GM18505 (cell line): Measurements from ENCODE around the gene TPD52L2.

Source experiments
- ATAC-seq: cut with Tn5 transposase; IDR thresholded peaks from one replicate; pipeline ENCODE4 v1.9.1; 2021; ENCODE audit not compliant: unreplicated experiment
- POLR2A ChIP-seq: IDR thresholded peaks from 4 replicates; pipeline ENCODE4 v1.6.1; 2011; ENCODE audit warnings: borderline replicate concordance; ENCODE audit not compliant: insufficient read depth, insufficient read length; ENCODE audit errors: extremely low read depth

Gene TPD52L2

DNA sequence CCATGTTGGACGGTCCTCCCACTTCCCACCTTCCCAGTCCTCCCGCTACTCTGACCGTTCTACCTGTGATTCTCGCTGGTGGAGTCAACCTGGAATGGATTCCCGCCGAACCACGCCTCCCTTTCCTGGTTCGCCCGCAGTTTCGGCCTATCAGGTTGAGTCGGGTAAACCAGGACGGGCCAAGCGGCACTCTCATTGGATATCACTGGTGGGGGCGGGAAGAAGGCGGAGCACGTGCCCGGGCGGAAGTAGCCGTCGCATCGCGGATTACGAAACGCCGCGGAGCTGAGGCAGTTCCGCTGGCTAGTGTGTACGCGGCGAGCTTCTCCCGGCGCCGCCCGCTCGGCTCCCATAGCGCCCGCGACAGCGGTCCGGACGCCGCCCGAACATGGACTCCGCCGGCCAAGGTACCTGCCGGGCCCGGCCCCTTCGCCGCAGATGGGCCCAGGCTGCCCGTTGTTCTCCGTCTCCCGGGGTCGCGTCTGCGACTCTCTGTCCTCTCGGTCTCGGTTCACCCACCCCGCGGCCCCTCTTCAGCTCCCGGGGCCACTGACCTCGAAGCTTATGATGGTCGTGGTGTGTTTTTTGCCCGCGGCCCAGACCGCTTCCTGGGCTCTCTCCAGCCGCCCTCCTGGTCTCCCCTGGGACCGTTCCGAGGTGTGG lies at the start of gene TPD52L2:
Gene TPD52L2, plus strand, starts transcription at position 293 of the 663 bp plus-strand sequence. Its CDS starts 96 bp downstream, at position 389.
- peak; percentile 67 for ATAC-seq
- peak; percentile 94 for TF ChIP-seq POLR2A

DNA sequence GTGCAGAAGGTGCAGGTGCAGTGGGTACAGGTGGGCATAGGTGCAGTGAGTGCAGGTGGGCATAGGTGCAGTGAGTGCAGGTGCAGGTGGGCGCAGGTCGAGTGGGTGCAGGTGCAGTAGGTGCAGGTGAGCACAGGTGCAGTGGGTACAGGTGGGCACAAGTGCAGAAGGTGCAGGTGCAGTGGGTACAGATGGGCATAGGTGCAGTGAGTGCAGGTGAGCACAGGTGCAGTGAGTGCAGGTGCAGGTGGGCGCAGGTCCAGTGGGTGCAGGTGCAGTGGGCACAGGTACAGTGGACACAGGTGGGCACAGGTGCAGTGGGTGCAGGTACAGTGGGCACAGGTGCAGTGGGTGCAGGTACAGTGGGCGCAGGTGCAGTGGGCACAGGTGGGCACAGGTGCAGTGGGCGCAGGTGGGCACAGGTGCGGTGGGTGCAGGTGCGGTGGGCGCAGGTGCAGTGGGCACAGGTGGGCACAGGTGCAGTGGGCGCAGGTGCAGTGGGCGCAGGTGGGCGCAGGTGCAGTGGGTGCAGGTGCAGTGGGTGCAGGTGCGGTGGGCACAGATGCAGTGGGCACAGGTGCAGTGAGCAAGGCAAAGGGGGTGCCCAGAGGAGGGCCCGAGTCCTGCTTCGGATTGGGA lies 49.3 kb upstream of the TPD52L2 start:
- ATAC-seq = no peak
- no peak for TF ChIP-seq POLR2A

DNA sequence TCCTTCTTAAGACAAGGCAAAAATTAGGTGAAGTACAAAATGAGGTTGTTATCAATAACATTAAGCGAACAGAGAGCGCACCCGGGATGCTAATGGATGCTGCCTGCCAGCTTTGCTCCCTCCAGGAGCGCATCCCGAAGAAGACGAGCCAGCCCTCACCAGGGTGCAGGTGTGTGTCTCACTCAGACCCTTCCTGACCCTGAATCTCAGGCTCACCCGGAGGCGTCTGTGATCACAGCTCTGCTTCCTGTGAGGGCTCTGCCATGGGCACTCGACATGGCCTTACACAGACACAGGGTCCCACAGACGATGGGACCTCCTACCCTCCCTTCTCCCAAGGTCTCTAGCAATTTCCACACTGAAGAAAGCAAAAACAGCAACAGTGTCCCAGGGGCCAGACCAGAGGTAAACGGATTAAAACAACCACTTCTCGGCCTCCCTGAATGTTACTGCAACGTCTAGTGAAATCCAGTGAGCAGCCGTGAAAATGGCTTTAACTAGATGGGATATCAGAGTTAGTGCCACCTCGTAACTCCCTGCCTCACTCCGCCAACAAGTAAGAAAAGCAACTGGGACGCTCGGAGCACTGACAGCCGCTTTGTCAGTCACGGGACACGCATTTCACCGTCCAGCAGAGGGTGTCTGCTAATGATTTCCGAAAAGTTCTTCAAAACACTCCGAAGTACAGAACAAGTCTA lies 45.7 kb upstream of the TPD52L2 start:
- TF ChIP-seq POLR2A = no peak
- no peak for ATAC-seq

DNA sequence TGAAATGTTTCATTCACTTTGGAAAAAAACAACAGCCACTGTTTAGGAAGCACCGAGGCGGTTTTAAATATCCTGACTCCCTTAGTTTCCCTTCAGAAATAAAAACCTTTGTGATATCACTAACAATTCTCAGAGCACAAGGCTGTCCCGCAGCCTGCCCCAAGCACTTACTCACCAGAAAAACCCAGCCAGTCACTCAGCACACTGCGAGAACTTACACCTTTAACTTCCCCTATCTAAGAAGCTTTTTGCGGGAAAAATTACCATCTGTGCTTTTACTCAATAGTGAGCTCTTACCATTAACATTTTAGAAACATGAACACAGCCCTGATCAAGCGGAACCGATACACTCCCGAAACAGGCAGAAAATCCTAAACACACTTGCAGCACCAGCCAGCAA lies 43.3 kb upstream of the TPD52L2 start:
- TF ChIP-seq POLR2A = no peak
- ATAC-seq = no peak

DNA sequence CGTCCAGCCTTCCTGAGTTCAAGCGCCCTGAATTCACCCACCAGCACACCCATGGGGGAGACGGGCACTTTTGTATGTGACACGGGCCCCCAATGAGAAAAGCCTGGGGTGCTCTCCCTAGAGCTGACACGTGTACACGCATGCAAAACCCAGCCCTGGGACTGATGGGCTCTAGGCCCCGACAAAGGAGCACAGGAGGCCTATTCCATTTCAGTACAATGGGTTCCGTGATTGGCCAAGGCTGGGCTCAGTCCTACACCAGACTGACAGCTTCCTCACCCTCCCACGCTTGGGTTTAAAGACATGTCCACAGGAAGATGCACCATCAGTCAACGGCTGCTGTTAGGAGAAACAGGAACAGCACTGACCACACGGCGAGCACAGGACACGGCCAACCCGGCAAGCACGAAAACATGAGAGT lies 42.8 kb upstream of the TPD52L2 start:
- TF ChIP-seq POLR2A = no peak
- ATAC-seq = no peak

DNA sequence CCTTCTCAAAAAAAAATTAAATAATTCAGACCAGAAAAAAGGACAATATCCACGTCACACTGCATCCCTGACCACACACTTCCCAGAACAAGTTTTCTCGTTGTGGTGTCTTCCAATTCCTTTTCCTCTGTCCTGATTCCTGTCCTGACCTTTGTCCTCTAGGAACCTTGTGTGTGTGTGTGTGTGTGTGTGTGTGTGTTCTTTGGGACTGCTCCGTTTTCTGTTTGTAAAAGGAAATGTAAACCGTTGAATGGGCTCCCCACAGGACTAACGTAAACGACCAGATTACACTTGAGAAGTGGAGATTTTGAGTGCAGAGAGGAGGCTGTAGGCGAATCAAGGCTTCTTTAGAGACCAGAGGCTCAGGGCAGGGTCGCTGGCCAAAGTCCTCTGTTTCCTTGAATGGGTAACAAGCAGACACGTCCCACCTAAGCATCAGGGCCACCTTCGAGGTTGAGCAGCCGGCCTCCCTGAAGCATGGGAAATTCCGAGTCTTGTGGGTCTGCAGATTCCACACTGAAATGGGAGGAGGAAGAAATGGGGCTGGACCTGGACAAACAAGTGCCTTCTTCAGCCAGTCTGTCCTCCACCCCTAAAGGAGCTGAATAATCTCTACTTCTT lies 41.3 kb upstream of the TPD52L2 start:
- TF ChIP-seq POLR2A = no peak
- no peak for ATAC-seq

DNA sequence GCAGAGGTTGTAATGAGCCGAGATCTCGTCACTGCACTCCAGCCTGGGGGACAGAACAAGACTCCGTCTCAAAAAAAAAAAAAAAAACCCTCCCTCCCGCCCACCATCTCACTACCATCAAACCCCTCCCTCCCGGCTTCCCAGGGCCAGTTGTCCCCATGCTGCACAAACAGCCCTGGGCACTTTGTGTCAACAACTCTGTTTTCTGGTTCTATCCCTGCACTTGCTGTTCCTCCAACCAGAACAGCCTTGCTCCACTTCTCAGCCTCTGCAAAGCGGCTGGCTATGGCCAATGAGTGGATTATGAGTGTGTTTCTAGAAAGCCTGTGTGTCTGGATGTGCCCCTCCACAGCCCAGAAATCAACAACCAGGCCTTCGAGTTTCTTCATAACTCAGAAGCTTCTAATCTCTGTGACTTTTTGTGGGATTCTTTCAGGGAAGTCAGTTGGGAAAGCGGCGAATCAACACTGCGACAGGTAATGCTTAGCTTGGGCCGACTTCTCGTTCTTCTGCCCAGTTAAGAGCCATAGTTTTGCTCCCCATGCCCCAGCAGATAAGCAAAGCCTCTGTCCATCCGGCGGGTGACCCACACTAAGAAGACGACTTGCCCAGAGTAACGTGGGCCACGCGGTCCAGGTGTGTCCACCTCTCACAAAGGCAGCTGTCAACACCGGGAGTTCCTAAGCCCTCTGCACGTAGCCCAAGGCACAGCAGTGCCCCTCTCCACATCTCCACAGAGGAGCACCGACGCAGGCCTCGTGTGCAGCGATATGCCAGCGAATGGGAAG lies 39.5 kb upstream of the TPD52L2 start:
- no peak for TF ChIP-seq POLR2A
- ATAC-seq = no peak

DNA sequence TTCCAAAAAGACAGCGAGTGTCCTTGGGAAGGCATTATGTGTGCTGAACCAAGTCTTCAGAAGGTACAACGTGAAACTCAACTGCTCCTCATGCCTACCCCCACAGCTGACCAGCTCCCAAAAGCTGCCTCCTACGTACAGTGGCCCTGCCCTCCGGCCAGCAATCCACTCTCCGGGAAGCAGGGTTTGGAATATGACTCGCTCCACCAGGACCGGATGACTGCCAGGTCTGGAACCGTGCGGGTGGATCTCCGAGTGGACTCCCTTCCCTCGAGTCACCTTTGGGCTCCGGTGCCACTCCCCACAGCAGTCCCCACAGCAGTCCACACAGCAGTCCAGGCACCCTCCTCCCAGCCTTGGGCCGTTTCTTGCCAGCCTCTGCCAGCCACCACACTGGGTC lies 38.3 kb upstream of the TPD52L2 start:
- TF ChIP-seq POLR2A = no peak
- ATAC-seq = no peak

DNA sequence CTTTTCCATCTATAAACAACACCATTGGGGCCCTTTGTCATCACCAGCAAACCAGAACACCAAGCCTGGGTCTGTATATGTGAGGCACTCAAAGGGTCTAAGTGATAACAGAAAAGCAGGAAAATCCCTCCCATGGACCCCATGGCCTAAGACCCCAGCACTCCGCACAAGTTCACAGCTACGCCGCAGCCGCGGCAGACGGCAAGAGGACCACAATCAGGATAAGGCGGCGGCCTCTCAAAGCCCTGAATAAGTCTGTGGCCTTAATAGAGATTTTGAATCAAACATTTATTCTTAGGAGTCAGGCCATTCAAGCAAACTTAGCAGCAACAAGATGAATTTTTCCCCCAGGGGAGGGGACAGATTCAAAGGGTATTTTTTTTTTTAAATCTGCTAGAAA lies 36.9 kb upstream of the TPD52L2 start:
- ATAC-seq = no peak
- no peak for TF ChIP-seq POLR2A

- no peak for TF ChIP-seq POLR2A
Observed at GRCh38 chr20:63828545-63828944, 36.5 kb upstream of the TPD52L2 start.

DNA sequence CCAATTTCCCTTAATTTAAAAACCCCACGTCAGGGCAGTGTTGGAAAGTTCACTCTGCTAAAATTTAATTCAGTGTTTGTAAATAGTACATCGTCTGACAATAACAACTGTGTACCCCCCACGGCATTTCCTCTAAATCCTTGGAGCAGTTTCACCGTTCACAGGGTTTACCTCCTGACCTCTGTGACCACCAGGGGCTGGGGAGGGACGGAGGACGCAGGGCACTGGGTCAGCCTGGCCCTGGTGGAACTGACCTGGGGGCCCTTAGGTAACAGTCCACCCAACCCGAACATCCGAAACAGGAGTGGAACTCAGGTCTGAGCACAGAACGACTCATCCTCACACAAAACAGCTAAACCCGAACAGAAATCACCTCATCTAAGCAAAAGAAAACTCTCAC lies 36.1 kb upstream of the TPD52L2 start:
- TF ChIP-seq POLR2A = no peak
- ATAC-seq = no peak

More at GRCh38 chr20:63828545-63828944, 36.5 kb upstream of the TPD52L2 start:
- ATAC-seq = no peak

- no peak for ATAC-seq
- TF ChIP-seq POLR2A = no peak
Observed at GRCh38 chr20:63829603-63829944, 35.5 kb upstream of the TPD52L2 start.
